Measurements from ENCODE around the gene BRD1. TPM values are rescaled to one million over a fixed set of nuclear protein-coding genes. Genes with fewer than 3 reads are reported as not detected.

The BRD1 gene
- total and polyA plus RNA-seq, 9 donors = 13.6 to 45.6 (median 35.8) TPM

DNA sequence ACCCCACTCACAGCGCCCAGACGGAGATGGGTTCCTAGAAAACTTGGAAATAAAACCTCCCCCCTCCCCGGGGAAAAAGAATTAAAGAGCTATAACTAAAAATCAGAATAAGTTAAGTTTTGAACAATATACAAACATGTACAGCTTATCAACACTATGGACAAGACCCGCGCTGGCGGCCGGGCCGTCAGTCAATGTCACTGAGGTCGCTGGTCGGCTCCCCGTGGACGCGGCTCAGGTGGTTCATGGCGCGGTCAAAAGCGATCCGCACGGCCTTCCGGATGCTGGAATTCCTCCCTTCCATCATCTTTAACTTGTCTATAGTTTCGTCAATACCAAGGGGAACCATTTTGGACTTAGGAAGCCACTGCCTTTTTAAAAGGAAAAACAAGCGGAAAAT is 53.6 kb downstream of the BRD1 start:
- DNase-seq = no peak
- TF ChIP-seq CTCF (IDR thresholded peaks at IDR 0.05) (no peak), EP300 (IDR thresholded peaks at IDR 0.05) (no peak), POLR2A (IDR thresholded peaks at IDR 0.05) (no peak)
- Histone ChIP-seq H3K36me3 (no peaks in the 10 kb centered on the region), H3K4me1 (ENCODE audit: insufficient read depth) (peaks cover 18% of the 10 kb centered on the region), H3K4me3 (no peak overlapping the region), H3K27me3 (no peaks in the 10 kb centered on the region), H3K27ac (no peak overlapping the region), H3K9me3 (no peaks in the 10 kb centered on the region)
- intact Hi-C loops (cut with DNase I) = loop anchor here in 1 of 4 donors (10.0 kb wide), 1 partner anchor 51 kb away; the partner anchor contains the start of gene BRD1
- WGBS, 3 donors = 91 to 94% (median 93%) methylated on average over 21 of the region's 21 CpGs

DNA sequence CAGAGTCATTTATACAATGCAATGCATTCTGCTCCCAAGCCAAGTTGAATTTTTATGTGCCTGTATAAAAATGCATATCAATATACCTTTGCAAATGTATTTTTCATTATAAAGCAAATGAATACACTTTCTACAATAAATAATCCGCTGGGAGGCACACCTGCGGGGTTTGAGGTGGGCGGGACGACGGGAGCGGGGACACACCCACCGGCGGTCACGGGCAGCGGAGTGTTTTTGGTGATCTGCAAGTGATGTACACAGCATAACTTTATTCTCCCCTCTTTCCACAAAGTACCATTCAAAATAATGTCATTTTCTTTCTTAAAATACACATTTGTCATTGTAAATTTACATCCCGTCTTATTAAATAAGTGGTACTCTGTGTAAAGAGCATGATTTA is 54.1 kb downstream of the BRD1 start:
- intact Hi-C loops (cut with DNase I) = loop anchor here in 1 of 4 donors (10.0 kb wide), 1 partner anchor 51 kb away; the partner anchor contains the start of gene BRD1
- Histone ChIP-seq H3K36me3 (no peaks in the 10 kb centered on the region), H3K4me1 (ENCODE audit: insufficient read depth) (peaks cover 23% of the 10 kb centered on the region), H3K27me3 (no peaks in the 10 kb centered on the region), H3K4me3 (no peak overlapping the region), H3K27ac (no peak overlapping the region), H3K9me3 (no peaks in the 10 kb centered on the region)
- whole genome bisulfite sequencing, 3 donors = 87 to 92% (median 90%) methylated on average over 11 of the region's 11 CpGs
- TF ChIP-seq EP300 (IDR thresholded peaks at IDR 0.05) (no peak), POLR2A (IDR thresholded peaks at IDR 0.05) (no peak), CTCF (IDR thresholded peaks at IDR 0.05) (no peak)
- no peak for DNase-seq

GRCh38 chr22:49772692-49773091 is 55.0 kb downstream of the BRD1 start:
- no peaks in the 10 kb centered on the region for H3K9me3 ChIP-seq
- peaks cover 27% of the 10 kb centered on the region for H3K4me1 ChIP-seq (ENCODE audit: insufficient read depth)
- H3K4me3 ChIP-seq = no peak overlapping the region
- no peak for DNase-seq
- H3K27me3 ChIP-seq = no peaks in the 10 kb centered on the region
- TF ChIP-seq EP300 (IDR thresholded peaks at IDR 0.05) (no peak), POLR2A (IDR thresholded peaks at IDR 0.05) (no peak), CTCF (IDR thresholded peaks at IDR 0.05) (no peak)
- H3K27ac ChIP-seq = no peak overlapping the region
- intact Hi-C loops (cut with DNase I) = loop anchor here in 1 of 4 donors (10.0 kb wide), 1 partner anchor 52 kb away; the partner anchor contains the start of gene BRD1
- 35 to 45% (median 44%) methylated on average over 16 of the region's 16 CpGs for WGBS, 3 donors
- no peaks in the 10 kb centered on the region for H3K36me3 ChIP-seq

- Histone ChIP-seq H3K9me3 (no peaks in the 10 kb centered on the region), H3K27me3 (no peaks in the 10 kb centered on the region), H3K4me3 (no peak overlapping the region), H3K27ac (no peak overlapping the region), H3K36me3 (no peaks in the 10 kb centered on the region), H3K4me1 (ENCODE audit: insufficient read depth) (peaks cover 27% of the 10 kb centered on the region)
- DNase-seq = no peak
- 81 to 88% (median 81%) methylated on average over 60 to 64 of the region's 64 CpGs for WGBS, 3 donors
- intact Hi-C loops (cut with DNase I) = loop anchor here in 1 of 4 donors (10.0 kb wide), 1 partner anchor 53 kb away; the partner anchor contains the start of gene BRD1
- no peak for TF ChIP-seq POLR2A (IDR thresholded peaks at IDR 0.05)
- TF ChIP-seq CTCF (IDR thresholded peaks at IDR 0.05) = no peak
- TF ChIP-seq EP300 (IDR thresholded peaks at IDR 0.05) = no peak
Measured at GRCh38 chr22:49771266-49772065, 56.2 kb downstream of the BRD1 start.
